Fibroblast of peridontal ligament (primary cell): ENCODE results near the gene KCNF1.
A peak's percentile ranks its signal among the peaks of the same experiment; 100 is the strongest.

ENCODE experiments used
- DNase-seq: peaks from one replicate; pipeline ENCODE4 v3.0.0-alpha.2; 2010; ENCODE audit errors: extremely low read depth

The KCNF1 gene, protein sequence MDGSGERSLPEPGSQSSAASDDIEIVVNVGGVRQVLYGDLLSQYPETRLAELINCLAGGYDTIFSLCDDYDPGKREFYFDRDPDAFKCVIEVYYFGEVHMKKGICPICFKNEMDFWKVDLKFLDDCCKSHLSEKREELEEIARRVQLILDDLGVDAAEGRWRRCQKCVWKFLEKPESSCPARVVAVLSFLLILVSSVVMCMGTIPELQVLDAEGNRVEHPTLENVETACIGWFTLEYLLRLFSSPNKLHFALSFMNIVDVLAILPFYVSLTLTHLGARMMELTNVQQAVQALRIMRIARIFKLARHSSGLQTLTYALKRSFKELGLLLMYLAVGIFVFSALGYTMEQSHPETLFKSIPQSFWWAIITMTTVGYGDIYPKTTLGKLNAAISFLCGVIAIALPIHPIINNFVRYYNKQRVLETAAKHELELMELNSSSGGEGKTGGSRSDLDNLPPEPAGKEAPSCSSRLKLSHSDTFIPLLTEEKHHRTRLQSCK

DNA sequence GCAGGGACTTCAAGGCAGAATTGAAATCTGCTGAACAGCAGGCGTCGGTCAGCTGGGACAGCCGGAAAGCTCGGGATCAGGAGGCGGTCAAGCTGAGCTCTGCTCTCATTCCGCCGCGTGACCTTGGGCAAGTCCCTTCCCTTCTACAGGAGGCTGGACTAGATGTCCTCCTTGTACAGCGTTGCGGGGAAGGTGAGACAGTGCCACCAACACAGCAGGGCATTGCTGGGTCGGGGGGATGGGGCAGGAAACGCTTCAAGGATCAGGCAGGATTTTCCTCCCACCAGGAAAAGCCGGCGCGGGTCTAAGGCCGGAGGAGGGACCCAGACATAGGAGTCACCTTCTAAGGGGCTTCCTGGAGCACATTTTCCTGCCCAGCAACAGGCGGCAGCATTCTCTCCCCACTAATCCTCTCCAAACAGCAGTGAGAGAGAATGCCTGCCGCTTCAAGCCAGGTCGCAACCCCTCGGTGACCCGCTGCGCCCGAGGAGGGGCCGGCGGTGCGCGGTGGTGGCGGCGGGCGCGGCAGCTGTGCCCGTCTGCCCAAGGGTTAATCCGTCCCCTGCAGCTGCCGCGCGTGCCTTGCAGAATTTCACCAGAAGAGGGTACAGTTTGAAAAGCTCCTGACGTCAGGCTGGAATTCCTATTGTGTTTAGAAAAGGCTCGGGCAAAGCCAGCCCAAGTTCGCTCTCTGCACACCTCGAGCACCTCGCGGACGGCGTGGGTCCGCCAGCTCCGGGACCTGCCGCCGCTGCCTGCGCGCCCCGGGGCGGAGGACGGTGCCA lies at the start of gene KCNF1:
Gene KCNF1, plus strand, starts transcription at position 644 of the 785 bp plus-strand sequence. CDS start 493 bp downstream, outside the sequence.
- peak; percentile 61 for DNase-seq

- DNase-seq, result no peak
These were observed 49.4 kb upstream of the KCNF1 start for GRCh38 chr2:10862330-10862729.

DNA sequence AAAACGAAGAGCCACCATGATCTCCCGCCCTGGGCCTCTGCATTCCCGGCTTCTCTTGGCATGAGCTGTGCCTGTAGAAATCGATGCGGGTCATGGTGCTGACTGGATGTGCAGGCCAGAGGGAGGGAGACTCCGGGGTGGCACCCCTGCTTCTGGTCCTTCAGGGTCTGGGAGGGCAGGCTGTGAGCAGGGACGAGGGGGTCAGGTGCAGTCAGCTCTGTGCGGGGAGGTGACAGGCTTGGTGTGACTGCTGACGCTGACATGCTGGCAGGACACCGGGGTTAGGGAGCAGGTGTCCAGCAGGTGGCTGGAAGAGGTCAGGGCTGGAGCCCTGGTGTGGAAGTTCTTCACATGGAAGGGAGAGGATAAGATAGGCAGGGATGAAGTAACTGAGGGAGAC lies 48.7 kb upstream of the KCNF1 start:
- DNase-seq, result no peak

DNA sequence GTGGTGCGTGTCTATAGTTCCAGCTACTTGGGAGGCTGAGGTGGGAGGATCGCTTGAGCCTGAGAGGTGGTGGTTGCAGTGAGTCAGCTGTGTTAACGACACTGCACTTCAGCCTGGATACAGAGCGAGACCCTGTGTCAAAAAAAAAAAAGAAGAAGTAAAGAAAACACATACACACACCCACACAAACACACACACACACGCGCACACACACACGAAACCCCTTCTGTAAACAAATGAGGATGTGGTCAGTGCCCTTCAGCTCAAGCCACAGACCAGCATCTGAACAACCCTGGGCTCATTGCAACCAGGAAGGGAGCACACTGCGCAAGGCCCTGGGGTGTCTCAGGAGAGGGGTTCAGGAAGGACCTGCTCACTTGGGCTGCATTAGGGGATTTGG lies 47.9 kb upstream of the KCNF1 start:
- peak; percentile 16 for DNase-seq

DNA sequence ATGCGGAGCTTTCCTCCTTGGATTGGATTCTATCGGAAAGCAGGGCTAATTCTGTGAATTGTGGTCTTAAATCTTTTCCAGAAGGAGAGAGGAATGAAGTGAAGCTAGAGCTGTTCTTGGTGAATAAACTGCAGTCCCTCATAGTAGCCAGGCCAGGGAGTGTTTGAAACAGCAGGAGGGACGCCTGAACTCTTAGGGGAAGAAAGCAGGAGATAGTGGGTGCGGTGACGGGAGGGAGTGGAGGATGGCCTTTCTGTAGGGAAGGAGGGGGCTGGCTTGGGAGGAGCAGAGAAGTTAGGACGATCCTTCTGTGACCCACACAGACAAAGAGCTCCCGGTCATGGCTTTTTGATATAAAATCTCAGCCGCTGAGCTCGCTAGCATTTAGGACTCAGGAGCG lies 47.5 kb upstream of the KCNF1 start:
- DNase-seq, result no peak

- DNase-seq, result no peak
These were observed 46.7 kb upstream of the KCNF1 start for GRCh38 chr2:10864861-10865636.

- no peak for DNase-seq
These were observed 45.9 kb upstream of the KCNF1 start for GRCh38 chr2:10865841-10866240.

DNA sequence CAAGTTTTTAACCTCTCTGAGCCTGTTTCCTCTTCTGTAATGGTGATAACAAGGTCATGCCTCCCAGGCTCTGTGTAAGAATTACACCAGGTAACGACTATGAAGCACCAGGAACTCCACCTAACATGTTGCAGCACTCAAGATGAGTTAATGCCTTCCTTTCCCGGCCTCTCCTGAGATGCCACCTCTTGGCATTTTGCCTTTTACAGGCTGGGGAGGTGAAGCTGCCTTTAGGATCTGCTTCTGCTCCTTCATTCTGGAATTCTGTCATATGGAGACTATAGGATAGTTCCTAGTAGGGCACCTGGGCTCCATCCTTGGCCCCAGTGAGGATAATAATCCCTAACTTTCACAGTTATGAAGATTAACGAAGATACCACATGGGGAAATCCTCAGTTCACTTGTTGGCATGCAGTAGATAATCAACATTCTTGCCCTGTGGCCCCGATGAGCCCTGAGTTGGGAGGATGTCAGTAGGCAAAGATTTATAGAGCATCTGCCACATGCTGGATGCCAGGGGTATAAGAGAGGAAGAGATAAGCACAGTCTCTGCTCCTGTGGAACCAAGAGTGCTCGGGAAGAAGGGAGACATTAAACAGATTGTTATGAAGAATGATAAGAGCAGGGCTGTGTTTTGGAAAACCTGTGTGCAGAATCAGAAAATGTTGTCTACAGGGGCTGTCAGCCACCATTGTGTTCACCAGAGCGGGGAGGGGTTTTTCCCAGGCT lies 43.9 kb upstream of the KCNF1 start:
- DNase-seq, result no peak

DNA sequence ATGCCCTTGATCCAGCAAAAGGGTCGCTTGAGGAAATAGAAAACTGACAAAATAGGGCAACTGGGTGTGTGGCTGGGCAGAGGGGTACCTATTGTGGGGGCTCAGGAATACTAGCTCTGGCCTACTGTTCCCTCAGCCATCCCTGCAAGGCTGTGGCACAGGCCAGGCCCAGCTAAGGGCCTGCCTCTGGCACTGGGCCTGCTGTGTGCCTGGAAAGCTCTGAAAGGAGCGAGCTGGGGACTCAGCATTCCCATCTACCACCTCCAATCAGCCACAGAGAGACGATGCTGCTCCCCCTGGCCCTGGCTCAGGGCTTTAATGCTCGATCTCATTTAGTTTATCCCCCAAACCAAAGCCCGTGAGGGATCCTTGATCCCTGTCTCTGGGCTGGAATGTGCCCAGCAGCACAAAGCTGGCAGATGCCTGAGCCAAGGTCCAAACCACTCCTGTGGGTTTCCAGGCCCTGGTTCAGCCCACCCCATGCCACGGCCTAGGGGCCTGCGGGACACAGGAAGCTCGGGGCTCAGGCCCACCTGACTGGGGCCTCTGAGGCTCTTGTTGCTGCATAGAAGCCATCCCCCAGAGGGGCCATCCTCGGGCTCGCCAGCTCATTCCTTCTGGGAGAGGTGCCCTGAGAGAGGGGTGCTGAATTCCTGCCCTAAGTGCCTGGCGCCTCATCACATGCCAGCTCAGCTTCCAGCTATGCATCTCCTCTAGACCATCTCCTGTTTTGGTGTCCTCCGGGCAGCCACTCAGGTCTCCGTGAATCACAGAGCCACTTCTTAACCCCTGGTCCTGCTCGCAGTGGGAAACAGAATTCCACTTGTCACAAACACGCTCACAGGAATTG lies 43.0 kb upstream of the KCNF1 start:
- DNase-seq, result no peak

GRCh38 chr2:10871978-10872377 lies 39.8 kb upstream of the KCNF1 start:
- DNase-seq, result no peak

GRCh38 chr2:10873171-10873570 lies 38.6 kb upstream of the KCNF1 start:
- DNase-seq, result no peak

DNA sequence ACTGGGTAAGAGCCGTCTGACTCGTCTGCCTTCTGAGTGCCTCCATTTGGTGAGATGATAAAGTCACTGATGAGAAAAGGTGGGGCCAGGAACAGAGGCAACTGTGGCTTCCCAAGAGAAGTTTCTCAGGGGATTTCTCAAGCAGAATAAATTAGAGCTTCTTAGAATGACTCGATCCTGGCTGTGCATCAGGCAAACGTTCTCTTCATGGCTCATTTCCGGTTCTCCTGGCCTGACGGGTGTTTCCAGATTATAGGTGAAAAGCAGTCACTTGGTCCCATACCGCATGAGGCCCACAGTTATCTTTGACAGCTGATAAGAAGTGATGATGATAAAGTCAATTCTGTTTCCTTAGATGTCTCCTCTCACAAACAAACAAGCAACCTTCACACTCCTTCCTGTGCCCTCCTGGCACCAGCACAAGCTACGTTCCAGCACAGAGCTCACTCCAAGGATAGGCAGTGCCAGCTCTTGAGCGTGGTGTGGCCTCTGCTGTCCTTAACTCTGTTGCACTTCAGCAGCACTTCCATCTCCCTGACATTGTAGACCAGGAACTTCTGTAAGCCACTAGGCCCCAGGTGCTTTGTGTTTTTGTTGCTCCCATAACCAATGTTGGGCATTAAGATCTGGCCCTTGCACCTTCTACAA lies 37.8 kb upstream of the KCNF1 start:
- DNase-seq, result no peak

- no peak for DNase-seq
These were observed 36.6 kb upstream of the KCNF1 start for GRCh38 chr2:10875126-10875525.

DNA sequence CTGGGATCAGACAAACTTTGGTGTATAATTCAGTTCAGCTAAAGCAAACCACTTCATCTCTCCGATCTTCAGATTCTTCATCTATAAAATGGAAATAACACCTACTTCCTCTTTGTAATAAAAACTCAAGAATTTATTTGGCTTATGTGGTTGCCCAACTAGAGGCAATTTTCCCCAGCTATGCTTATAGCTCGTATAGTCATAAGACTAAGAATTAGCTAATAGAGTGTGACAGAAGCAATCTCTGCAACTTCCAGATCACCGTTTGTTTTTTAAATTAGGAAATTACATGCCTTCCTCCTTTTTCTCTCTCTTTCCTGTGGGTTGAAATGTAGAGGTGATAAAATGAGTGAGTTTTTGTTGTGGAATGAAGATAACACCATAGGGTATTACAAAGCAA lies 35.3 kb upstream of the KCNF1 start:
- no peak for DNase-seq

- DNase-seq, result no peak
These were observed 34.8 kb upstream of the KCNF1 start for GRCh38 chr2:10876963-10877362.

DNA sequence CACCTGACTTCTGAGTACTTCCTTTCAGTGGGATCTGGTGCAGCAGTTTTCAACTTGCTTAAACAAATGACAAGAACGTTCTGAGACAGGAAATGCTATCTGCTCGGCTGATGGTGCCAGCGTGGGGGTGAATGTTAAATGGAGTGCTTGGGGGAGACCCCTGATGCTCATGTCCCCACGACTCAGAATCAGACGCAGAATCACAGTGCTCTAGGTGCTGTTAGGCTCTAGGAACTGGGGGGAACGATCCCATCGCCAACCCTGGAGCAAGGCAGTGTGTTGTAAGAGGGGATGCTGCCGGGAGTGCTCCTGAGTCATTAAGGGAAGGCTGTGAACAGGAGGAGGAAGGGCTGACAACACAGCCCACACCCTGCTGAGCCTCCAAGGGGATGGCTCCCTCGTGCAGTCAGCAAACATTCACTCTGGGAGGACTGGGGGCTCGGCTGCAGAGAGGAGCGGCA lies 34.1 kb upstream of the KCNF1 start:
- no peak for DNase-seq

DNA sequence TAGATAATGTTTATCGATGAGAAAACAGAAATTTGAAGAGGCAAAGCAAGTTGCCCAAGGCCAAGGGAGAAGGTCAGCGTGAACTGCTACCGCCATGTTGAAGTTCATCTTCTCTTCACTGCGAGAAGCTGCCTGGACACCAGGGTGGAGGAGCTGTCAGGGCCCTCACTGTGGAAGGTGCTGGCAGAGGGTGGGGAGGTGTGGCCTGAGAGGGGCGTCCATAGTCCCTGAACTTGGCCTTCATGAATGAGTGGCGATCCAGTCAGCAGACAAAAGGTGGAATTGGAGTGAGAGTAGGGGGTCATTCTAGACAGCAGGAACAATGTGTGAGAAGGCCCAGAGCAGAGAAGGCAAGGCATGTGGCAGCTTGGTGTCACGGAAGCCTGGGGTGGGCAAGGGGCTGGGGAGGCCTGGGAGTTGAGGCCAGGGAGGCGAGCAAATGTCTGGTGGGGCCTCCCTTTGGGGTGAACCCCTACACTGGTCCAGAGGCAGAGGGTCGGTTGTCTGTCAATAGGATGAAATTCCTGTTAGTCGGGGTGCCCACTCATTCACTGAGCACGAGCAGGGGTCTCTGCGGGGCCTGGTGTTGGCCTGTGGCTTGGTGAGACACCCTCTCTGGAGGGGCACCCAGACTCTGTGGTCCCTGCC lies 33.3 kb upstream of the KCNF1 start:
- no peak for DNase-seq

DNA sequence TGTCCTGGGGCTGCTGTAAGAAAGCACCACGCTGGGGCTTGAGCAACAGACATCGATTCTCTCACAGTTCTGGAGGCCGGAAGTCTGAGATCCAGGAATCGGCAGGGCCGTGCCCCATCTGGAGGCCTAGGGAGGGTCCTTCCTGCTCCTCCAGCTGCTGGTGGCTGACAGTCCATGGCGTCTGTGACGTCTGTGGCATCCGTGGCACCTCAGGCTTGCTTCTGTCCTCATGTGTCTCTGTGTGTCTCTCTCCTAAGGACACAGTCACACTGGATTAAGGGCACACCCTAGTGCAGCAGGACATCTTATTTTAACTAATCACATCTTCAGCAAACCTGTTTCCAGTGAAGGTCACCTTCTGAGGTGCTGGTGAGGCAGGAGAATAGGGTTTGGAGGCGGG lies 32.6 kb upstream of the KCNF1 start:
- no peak for DNase-seq
